Measurements from ENCODE around the gene CHID1.

CHID1 gene

DNA sequence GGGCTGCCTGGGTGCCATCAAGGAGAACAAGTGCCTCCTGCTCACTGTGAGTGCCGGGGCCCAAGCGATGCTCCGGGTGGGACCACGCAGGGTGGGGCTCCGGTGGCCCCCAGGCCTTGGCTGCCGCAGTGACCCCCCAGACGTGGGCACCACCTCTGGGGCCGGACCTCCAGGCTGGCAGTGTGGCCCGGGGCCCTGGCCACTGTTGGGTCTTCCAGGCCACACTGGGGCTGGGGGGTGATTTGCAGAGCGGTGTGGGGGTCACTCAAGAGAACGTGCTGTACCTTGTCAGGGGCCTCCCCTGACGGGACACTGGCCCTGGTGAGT lies 48.0 kb downstream of the CHID1 start:
- Histone ChIP-seq H3K9me2 (replicated peaks; ENCODE audit: insufficient read depth, low read length) (no peaks in the 10 kb centered on the region), H4K20me1 (ENCODE audit: low read depth, low read length) (no peaks in the 10 kb centered on the region), H3K4me3 (ENCODE audit: insufficient read depth, low read length, poor library complexity, severe bottlenecking) (no peak overlapping the region), H3K36me3 (ENCODE audit: low read length) (no peaks in the 10 kb centered on the region), H3K9ac (ENCODE audit: low read length) (no peak overlapping the region), H2AFZ (ENCODE audit: low read depth, low read length, severe bottlenecking) (no peak overlapping the region), H3K79me2 (ENCODE audit: insufficient read depth, low read length) (no peaks in the 10 kb centered on the region), H3K27me3 (ENCODE audit: low read length) (no peaks in the 10 kb centered on the region), H3F3A (ENCODE audit: insufficient read depth) (no peaks in the 10 kb centered on the region), H3K27ac (ENCODE audit: low read depth, low read length) (no peak overlapping the region), H3K4me2 (ENCODE audit: low read depth, low read length, poor library complexity, severe bottlenecking) (no peak overlapping the region), H3K9me3 (ENCODE audit: insufficient read depth, low read length) (no peaks in the 10 kb centered on the region)
- TF ChIP-seq, protein P1, sequence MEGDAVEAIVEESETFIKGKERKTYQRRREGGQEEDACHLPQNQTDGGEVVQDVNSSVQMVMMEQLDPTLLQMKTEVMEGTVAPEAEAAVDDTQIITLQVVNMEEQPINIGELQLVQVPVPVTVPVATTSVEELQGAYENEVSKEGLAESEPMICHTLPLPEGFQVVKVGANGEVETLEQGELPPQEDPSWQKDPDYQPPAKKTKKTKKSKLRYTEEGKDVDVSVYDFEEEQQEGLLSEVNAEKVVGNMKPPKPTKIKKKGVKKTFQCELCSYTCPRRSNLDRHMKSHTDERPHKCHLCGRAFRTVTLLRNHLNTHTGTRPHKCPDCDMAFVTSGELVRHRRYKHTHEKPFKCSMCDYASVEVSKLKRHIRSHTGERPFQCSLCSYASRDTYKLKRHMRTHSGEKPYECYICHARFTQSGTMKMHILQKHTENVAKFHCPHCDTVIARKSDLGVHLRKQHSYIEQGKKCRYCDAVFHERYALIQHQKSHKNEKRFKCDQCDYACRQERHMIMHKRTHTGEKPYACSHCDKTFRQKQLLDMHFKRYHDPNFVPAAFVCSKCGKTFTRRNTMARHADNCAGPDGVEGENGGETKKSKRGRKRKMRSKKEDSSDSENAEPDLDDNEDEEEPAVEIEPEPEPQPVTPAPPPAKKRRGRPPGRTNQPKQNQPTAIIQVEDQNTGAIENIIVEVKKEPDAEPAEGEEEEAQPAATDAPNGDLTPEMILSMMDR (IDR thresholded peaks at IDR 0.05; ENCODE audit: insufficient read depth, low read length, poor library complexity, severe bottlenecking), result no peak
- no peak for TF ChIP-seq EZH2phosphoT487 (conservative IDR thresholded peaks at IDR 0.05; ENCODE audit: low read length)

DNA sequence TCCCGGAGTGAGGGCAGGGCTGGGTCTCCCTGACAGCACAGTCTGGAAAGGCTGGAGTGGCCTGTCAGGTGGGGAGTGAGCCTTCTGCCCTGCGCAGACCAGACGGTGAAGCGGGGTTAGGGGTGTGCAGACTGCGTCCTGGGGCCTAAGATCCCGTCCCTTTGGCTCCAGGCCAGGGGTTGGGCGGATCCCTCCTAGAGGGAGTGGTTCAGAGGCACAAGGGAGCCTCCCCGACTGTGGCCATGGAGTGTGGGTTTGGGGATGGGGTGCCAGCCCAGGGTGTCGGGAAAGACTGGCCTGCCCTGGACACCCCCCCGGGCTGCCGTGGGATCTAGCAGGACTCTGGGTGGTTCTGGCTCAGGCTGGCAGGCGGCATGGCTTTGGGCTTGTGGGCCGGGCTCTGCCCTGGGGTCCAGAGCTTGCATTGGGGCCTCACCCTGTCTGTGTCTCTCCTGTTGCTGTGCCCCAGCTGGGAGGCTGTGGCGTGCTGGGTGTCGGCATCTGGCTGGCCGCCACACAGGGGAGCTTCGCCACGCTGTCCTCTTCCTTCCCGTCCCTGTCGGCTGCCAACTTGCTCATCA lies 48.4 kb downstream of the CHID1 start:
- no peaks in the 10 kb centered on the region for H3F3A ChIP-seq (ENCODE audit: insufficient read depth)
- H3K27me3 ChIP-seq (ENCODE audit: low read length), result no peaks in the 10 kb centered on the region
- no peak overlapping the region for H3K4me2 ChIP-seq (ENCODE audit: low read depth, low read length, poor library complexity, severe bottlenecking)
- no peak overlapping the region for H3K9ac ChIP-seq (ENCODE audit: low read length)
- no peaks in the 10 kb centered on the region for H3K79me2 ChIP-seq (ENCODE audit: insufficient read depth, low read length)
- H4K20me1 ChIP-seq (ENCODE audit: low read depth, low read length), result no peaks in the 10 kb centered on the region
- H3K4me3 ChIP-seq (ENCODE audit: insufficient read depth, low read length, poor library complexity, severe bottlenecking), result no peak overlapping the region
- no peaks in the 10 kb centered on the region for H3K9me2 ChIP-seq (replicated peaks; ENCODE audit: insufficient read depth, low read length)
- H3K9me3 ChIP-seq (ENCODE audit: insufficient read depth, low read length), result no peaks in the 10 kb centered on the region
- no peak for TF ChIP-seq EZH2phosphoT487 (conservative IDR thresholded peaks at IDR 0.05; ENCODE audit: low read length)
- TF ChIP-seq, protein P1 (IDR thresholded peaks at IDR 0.05; ENCODE audit: insufficient read depth, low read length, poor library complexity, severe bottlenecking), result no peak
- H3K27ac ChIP-seq (ENCODE audit: low read depth, low read length), result no peak overlapping the region
- H2AFZ ChIP-seq (ENCODE audit: low read depth, low read length, severe bottlenecking), result no peak overlapping the region
- no peaks in the 10 kb centered on the region for H3K36me3 ChIP-seq (ENCODE audit: low read length)

DNA sequence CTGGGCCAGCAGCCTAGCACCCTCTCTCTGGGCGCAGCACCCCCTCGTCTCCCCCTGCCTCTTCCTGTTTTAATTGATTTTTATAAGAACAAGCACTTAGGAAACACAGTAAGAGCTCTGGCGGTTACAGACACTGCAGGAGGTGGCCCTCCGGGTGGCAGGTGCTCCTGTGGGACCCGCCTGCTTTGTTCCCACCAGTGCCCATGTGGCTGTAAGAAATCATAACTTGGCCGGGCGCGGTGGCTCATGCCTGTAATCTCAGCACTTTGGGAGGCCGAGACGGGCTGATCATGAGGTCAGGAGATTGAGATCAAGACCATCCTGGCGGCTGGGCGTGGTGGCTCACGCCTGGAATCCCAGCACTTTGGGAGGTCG lies 49.5 kb downstream of the CHID1 start:
- no peak overlapping the region for H3K4me2 ChIP-seq (ENCODE audit: low read depth, low read length, poor library complexity, severe bottlenecking)
- no peaks in the 10 kb centered on the region for H3K36me3 ChIP-seq (ENCODE audit: low read length)
- H3K27me3 ChIP-seq (ENCODE audit: low read length), result no peaks in the 10 kb centered on the region
- H3K27ac ChIP-seq (ENCODE audit: low read depth, low read length), result no peak overlapping the region
- H4K20me1 ChIP-seq (ENCODE audit: low read depth, low read length), result no peaks in the 10 kb centered on the region
- no peak overlapping the region for H3K9ac ChIP-seq (ENCODE audit: low read length)
- H2AFZ ChIP-seq (ENCODE audit: low read depth, low read length, severe bottlenecking), result no peak overlapping the region
- H3K4me3 ChIP-seq (ENCODE audit: insufficient read depth, low read length, poor library complexity, severe bottlenecking), result no peak overlapping the region
- H3K9me2 ChIP-seq (replicated peaks; ENCODE audit: insufficient read depth, low read length), result no peaks in the 10 kb centered on the region
- H3F3A ChIP-seq (ENCODE audit: insufficient read depth), result no peaks in the 10 kb centered on the region
- TF ChIP-seq EZH2phosphoT487 (conservative IDR thresholded peaks at IDR 0.05; ENCODE audit: low read length), result no peak
- TF ChIP-seq, protein P1 (IDR thresholded peaks at IDR 0.05; ENCODE audit: insufficient read depth, low read length, poor library complexity, severe bottlenecking), result no peak
- H3K9me3 ChIP-seq (ENCODE audit: insufficient read depth, low read length), result no peaks in the 10 kb centered on the region
- no peaks in the 10 kb centered on the region for H3K79me2 ChIP-seq (ENCODE audit: insufficient read depth, low read length)
